GM12892 (cell line): Measurements from ENCODE around the gene MB.

Experiments
- DNase-seq: peaks from one replicate; pipeline ENCODE4 v3.0.0; 2011; ENCODE audit not compliant: insufficient read length
- FAIRE-seq: peaks from 2 replicates; lab custom pipeline; 2011; peaks lifted over from hg19 to GRCh38; lab: Jason Lieb, UNC
- POLR2A ChIP-seq: IDR thresholded peaks from 2 replicates; pipeline ENCODE4 v1.6.1; 2011; ENCODE audit warnings: low read depth, low read length, control low read depth
- POLR2AphosphoS5 ChIP-seq: IDR thresholded peaks from 2 replicates; pipeline ENCODE4 v1.6.1; 2011; ENCODE audit warnings: low read depth, low read length, control low read depth
- TAF1 ChIP-seq: IDR thresholded peaks from 2 replicates; pipeline ENCODE4 v1.6.1; 2011; ENCODE audit warnings: low read depth, mild to moderate bottlenecking, control low read depth, low read length, borderline replicate concordance

Gene MB

DNA sequence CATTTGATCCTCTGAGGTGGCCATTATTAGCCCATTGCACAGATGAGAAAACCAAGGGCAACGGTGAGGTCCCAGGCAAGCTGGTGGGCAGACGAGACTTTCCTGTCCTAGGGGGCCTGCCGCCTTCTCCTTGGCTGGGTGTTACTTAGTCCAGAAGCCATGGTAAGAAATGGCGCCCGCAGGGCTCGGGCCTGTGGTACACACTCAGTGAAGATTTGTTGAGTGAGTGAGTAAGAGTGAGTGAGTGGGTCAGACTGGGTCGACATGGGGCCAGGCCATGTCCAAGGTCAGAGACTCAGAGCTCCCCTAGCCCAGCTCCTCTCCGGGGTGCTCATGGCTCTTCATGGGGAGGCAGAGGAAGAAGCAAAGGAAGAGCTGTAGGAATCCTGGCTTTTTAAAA is 40.5 kb downstream of the MB start:
- TF ChIP-seq POLR2A (no peak), POLR2AphosphoS5 (no peak), TAF1 (no peak)
- DNase-seq = no peak
- FAIRE-seq = no peak

DNA sequence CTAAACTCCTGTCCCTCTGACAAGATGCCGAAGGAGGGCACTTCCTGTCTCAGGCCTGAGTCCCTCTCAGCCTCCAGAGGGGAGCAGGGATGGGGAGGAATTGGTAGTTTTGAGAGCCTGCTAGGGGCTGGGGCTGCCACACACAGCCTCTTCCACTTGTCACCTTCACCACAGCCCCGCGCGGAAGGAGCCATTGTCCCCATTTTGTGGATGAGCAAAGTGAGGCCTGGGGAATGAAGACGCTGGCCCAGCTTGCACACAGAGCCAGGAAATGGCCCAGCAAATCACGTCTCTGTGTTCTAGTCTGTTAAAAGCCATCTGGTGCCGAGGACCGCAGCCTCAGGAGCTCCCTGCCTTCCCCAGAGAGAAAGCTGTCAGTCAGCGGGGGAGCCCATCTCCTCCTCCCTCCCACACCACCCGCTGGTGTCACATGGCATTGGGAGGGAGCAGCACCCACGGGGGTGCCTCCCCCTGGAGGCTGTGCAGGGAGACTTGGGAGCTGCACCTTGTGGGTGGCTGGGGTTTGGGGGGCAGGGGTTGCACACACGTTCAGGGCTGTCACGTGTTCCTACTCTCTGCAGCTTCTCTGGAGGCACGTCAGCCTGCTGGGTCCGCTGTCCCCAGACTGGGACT is 41.9 kb downstream of the MB start:
- FAIRE-seq (no peak), DNase-seq (no peak)
- TF ChIP-seq POLR2A (no peak), POLR2AphosphoS5 (no peak), TAF1 (no peak)

DNA sequence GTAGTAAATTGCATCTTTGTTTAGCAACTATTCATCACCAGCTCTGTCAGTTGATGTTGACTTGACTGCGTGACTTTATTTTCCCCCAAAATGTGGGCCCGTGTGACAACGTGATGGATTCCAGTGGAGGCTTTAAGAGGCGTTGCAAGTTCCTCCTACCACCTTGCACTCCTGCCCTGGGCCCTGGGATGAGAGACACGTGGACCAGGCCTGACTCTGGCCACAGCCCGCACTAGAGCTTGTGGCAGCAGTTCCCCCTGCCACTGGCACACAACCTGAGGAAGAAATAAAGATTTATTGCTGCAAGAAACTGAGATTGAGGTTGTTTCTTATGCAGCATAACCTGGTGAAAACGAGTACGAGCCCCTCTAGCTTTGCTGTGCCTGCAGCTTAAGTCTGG is 44.6 kb downstream of the MB start:
- no peak for TF ChIP-seq TAF1
- TF ChIP-seq POLR2A = no peak
- no peak for TF ChIP-seq POLR2AphosphoS5
- DNase-seq (no peak), FAIRE-seq (no peak)

DNA sequence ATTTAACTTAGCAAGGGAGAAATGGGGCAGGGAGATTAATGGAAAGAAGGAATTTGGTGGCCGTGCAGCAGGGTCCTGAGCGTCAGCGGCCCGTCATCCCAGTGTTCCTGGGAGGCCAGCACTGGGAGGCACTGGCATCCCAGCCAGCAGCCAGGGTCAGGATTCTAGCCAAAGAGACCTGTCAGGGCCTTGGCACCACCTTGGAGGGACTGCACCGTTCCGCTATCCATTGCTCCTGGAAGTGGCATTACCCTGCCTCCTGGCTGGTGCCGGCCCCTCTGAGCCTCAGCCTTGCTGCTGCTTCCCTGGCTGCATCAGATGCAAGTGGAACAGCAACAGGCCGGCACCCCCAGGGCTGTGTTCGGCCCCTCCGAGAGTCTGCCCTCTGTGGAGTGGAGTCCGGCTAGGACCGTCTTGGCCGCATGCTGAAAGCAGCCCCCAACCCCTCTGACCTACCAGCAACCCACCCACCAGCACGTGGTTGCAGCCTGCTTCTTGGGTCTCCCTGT is 46.4 kb downstream of the MB start:
- FAIRE-seq (no peak), DNase-seq (no peak)
- TF ChIP-seq POLR2A = no peak
- TF ChIP-seq TAF1 = no peak
- no peak for TF ChIP-seq POLR2AphosphoS5

DNA sequence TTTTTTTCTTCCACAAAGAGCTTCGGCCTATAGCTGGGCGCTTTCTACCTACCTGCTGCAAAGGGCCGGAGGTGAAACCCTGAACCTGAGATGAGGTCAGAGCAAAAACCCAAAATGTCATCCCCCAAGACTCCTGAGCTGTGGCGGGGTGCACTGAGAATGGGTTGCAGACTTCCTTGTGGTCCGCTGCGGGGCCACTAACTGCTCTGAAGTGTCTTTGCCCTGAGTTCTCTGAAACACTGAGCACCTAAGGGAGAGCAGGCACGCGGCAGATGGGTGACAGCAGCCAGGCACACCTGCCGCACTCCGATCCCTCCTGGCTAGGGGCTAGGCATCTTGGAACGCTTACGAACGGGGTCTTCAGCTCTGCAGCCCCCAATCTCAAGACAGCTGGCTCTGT is 47.2 kb downstream of the MB start:
- TF ChIP-seq POLR2A = no peak
- TF ChIP-seq TAF1 = no peak
- no peak for TF ChIP-seq POLR2AphosphoS5
- FAIRE-seq = no peak
- no peak for DNase-seq

DNA sequence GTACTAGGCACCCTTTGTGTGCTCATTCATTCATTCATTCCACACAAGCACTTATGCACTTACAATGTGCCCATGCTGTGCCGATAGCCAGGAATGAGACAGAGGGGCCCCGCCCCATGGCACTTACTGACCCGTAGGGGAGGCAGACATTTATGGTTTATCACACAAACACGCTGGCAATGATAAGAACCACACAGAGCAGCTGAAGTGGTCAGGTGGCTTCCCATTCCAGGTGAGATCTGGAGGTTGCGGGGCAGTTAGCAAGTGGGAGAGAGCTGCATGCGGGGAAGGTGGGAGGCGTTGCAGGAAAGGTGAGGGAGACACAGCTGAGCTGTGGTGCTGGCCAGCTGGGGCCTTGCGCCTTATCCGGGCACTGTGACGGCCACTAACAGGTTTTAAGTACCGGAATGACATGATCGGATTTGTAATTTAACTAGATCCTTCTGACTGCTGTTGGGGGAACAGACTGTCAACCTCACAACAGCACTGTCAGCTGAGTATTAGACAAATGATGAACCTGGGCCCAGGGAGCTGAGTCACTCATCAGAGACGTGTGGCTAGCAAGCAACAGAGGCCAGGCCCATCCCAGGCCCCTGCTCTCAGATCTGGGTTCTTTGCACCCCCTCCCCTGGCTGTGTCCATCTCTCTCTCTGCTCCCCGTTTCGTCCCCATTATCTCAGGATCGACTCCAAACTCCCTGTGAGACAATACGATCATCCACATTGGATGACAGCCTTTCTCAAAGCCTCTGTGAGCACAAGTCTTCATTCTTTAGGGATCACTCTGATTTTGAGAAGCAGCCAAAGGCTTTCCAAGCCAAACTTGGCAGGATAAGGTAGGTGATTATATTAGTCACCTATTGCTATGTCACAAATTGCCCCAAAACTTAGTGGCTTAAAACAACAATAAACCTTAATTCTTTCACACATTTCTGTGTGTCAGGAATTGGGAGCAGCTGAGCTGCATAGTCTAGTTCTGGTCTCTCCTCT is 48.1 kb downstream of the MB start:
- DNase-seq = no peak
- TF ChIP-seq POLR2AphosphoS5 (no peak), POLR2A (no peak), TAF1 (no peak)
- FAIRE-seq = no peak

DNA sequence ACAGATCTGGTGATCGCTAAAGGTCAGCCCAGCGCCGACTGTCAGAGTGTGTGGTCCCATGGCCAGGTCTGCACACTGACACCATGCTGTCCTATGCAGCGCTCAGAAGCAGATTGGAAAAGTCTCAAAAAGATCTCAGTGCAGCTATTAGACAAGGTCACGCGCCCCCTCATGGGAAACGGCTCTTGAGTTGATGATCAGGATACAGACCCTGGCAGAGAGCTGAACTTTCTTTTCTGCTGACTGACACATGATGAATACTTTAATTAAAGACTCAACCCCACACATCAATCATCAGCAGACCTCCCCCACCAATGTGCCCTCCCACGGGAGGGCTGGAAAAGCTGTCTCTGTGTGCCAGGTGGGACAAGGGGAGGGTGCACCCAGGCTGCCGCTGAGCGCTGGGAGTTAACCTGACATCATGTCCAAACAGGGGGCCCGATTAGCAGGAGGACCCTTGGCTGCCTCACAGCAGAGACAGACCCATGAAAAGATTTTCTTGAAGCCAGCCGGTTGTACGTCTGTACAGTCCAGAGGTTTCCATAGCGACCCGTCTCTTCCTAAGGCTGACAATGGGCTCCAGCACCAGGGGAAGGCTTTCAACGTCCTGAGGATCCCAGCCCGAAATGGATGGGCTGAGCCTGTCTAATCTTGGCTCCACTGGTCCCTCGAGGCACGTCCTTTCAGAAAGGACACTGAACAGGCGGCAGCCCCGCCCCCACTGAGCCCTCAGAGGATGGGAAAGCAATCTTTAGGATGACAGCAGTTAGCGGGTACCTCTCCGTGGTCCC is 49.6 kb downstream of the MB start:
- FAIRE-seq (no peak), DNase-seq (no peak)
- TF ChIP-seq TAF1 (no peak), POLR2A (no peak), POLR2AphosphoS5 (no peak)

DNA sequence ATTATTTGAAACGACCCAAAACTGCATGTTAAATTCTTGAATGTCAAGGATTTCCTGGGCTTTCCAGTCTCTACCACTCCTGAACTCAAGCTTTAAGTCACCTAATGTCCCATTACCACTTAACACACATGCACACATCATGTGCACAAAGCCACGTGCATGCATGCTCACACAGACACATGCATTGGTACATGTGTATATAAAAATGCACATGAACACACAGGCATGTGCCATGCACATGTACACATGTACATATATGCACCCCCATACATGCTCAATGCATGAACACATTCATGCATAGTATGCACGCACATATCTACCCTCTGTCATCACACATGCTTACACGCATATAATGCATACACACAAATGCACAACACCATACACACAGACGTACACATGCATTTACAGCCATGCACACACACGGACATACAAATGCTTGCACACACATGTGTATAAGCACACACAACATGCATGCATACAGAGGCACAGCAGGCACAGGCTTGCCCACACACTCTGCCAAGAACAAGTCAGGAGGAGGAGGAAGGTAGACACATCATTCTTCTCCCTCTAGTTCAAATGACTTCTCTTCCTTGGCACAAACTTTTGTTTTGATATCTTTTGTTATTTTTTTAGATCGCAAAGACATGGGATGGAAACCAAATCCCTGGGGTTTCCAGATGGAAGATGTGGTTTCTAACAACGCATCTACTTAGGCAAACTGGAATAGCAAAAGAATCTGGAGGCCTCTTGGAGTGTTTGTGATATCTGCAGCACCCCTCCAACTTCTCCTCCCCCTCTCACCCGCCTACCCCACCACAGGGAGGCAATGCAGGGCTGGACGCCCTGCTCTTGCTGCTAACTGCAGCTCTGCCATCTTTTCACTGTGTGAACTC is 51.9 kb downstream of the MB start:
- DNase-seq (no peak), FAIRE-seq (no peak)
- TF ChIP-seq POLR2A (no peak), POLR2AphosphoS5 (no peak), TAF1 (no peak)

DNA sequence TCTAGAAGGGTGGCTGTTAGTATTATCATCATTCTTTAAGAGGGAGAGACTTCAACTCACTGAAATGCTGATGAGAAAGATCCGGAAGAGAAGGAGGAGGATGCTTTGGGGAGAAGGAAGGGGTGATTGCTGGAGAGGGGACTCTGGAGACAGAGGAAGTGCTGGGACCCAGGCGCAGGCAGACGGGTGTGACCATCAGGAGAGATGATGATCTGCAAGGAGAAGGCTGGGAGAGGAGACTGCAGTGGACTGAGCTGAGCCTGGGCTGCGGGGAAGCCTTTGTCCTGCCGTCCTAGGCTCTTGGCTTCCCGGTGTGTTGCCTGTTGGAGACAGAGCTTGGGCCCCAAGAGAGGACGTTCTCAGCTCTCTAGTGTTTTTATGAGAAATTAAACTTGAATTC is 53.9 kb downstream of the MB start:
- no peak for DNase-seq
- TF ChIP-seq POLR2A = no peak
- TF ChIP-seq TAF1 = no peak
- no peak for TF ChIP-seq POLR2AphosphoS5
- no peak for FAIRE-seq

DNA sequence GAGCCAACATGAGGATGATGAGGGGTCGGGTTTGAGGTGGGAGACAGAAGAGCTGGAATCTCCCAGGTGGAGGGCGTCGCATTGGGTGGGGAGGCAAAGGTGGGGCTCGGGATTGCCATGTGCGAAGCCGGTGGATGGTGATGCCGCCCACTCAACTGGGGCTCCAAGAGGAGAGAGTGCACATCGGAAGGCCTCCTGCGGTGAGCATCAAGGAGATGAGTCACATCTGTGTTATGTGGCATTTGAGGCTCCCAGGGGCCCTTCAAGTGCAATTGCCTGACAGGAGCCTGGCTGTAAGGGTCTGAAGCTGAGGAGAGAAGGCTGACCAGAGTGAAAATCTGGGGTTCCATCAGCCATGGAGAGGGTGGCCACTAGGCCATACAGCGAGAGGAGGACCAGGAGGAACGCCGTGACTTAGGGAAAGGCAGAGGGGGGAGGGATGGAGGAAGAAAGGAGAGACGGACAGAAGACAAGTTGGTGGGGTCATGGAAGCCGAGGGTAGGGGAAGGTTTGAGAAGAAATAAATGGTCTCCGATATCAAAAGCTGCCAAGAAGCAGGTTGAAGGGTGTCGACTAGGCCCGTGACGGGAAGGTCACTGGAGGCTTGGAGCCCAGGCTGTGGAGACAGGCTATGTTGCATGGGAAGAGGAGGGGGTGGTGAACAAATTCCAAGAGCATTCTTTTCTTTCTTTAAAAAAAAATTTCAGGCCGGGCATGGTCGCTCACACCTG is 55.2 kb downstream of the MB start:
- TF ChIP-seq POLR2A (no peak), POLR2AphosphoS5 (no peak), TAF1 (no peak)
- FAIRE-seq = no peak
- no peak for DNase-seq

DNA sequence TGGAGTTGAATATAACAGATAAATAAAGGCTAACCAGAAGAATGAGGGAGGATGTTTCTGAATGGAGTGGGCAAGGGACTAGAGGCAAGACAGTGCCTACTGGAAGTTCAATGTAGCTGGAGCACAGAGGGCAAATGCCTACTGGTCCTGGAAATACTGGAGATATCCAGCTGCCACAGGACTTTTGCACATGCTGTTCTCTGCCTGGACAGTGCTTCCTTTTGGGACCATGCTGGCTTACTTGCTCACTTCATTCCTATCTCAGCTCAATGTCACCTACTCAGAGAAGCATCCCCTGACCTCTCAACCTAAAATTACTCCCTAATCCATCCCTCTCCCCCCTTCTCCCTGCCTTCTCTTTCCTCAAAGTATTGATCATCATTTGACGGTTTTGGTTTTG is 56.3 kb downstream of the MB start:
- DNase-seq = no peak
- TF ChIP-seq POLR2A (no peak), TAF1 (no peak), POLR2AphosphoS5 (no peak)
- no peak for FAIRE-seq
